Measurements from ENCODE around the gene SPI1. TPM values are rescaled to one million over a fixed set of nuclear protein-coding genes. Genes with fewer than 3 reads are reported as not detected.

Gene SPI1
- total RNA-seq, 1 donor from 2014 or later: not detected

GRCh38 chr11:47358731-47359051, 19.7 kb downstream of the SPI1 start:
- H3K27ac Mint-ChIP-seq: no peak overlapping the region
- DNase-seq (ENCODE audit: low spot score): no peak

GRCh38 chr11:47357985-47358730, 20.2 kb downstream of the SPI1 start:
- Mint-ChIP-seq H3K4me3 (no peak overlapping the region), H3K9me3 (no peaks in the 10 kb centered on the region), H3K4me1 (peaks cover 3% of the 10 kb centered on the region), H3K27ac (no peak overlapping the region), H3K36me3 (no peaks in the 10 kb centered on the region), H3K27me3 (ENCODE audit: insufficient read depth, low read depth) (peaks cover 2% of the 10 kb centered on the region)
- Histone ChIP-seq H3K79me2 (ENCODE audit: low read depth) (no peaks in the 10 kb centered on the region), H2AFZ (replicated peaks) (no peak overlapping the region), H3K4me1 (peaks cover 3% of the 10 kb centered on the region), H3K9me3 (ENCODE audit: low read depth) (no peaks in the 10 kb centered on the region), H3K36me3 (no peaks in the 10 kb centered on the region), H3K4me3 (no peak overlapping the region), H3K27ac (no peak overlapping the region), H3F3A (ENCODE audit: low read depth) (peaks cover 25% of the 10 kb centered on the region), H3K9ac (no peak overlapping the region), H3K27me3 (no peaks in the 10 kb centered on the region), H3K4me2 (no peak overlapping the region), H4K20me1 (ENCODE audit: low read depth) (no peaks in the 10 kb centered on the region)
- no peak for DNase-seq (ENCODE audit: low spot score)
- TF ChIP-seq CTCF (IDR thresholded peaks at IDR 0.05) (no peak), EZH2 (IDR thresholded peaks at IDR 0.05) (no peak), EZH2phosphoT487 (IDR thresholded peaks at IDR 0.05) (no peak)

More at GRCh38 chr11:47358731-47359051, 19.7 kb downstream of the SPI1 start:
- H3K9me3 ChIP-seq (ENCODE audit: low read depth): no peaks in the 10 kb centered on the region
- H3K9ac ChIP-seq: no peak overlapping the region
- no peak for TF ChIP-seq EZH2 (IDR thresholded peaks at IDR 0.05)
- TF ChIP-seq EZH2phosphoT487 (IDR thresholded peaks at IDR 0.05): no peak
- TF ChIP-seq CTCF (IDR thresholded peaks at IDR 0.05): no peak
- H3K36me3 Mint-ChIP-seq: no peaks in the 10 kb centered on the region
- no peaks in the 10 kb centered on the region for H4K20me1 ChIP-seq (ENCODE audit: low read depth)
- H3K4me1 ChIP-seq: peaks cover 3% of the 10 kb centered on the region
- H3K27me3 Mint-ChIP-seq (ENCODE audit: insufficient read depth, low read depth): peaks cover 2% of the 10 kb centered on the region
- no peak overlapping the region for H3K4me3 ChIP-seq
- H3K4me2 ChIP-seq: no peak overlapping the region
- H3K27me3 ChIP-seq: no peaks in the 10 kb centered on the region
- H3K4me1 Mint-ChIP-seq: peaks cover 3% of the 10 kb centered on the region
- no peak overlapping the region for H2AFZ ChIP-seq (replicated peaks)
- no peak overlapping the region for H3K4me3 Mint-ChIP-seq
- no peak overlapping the region for H3K27ac ChIP-seq
- no peaks in the 10 kb centered on the region for H3K79me2 ChIP-seq (ENCODE audit: low read depth)
- H3K36me3 ChIP-seq: no peaks in the 10 kb centered on the region
- H3K9me3 Mint-ChIP-seq: no peaks in the 10 kb centered on the region
- H3F3A ChIP-seq (ENCODE audit: low read depth): peaks cover 25% of the 10 kb centered on the region

- peaks cover 2% of the 10 kb centered on the region for H3K27me3 Mint-ChIP-seq (ENCODE audit: insufficient read depth, low read depth)
- Histone ChIP-seq H3K4me1 (peaks cover 3% of the 10 kb centered on the region), H3K4me3 (no peak overlapping the region), H3K9ac (no peak overlapping the region), H3K4me2 (no peak overlapping the region), H3F3A (ENCODE audit: low read depth) (peaks cover 25% of the 10 kb centered on the region), H3K9me3 (ENCODE audit: low read depth) (no peaks in the 10 kb centered on the region), H4K20me1 (ENCODE audit: low read depth) (no peaks in the 10 kb centered on the region), H3K27ac (no peak overlapping the region), H3K36me3 (no peaks in the 10 kb centered on the region), H3K27me3 (no peaks in the 10 kb centered on the region), H3K79me2 (ENCODE audit: low read depth) (no peaks in the 10 kb centered on the region), H2AFZ (replicated peaks) (no peak overlapping the region)
- H3K9me3 Mint-ChIP-seq: no peaks in the 10 kb centered on the region
- H3K4me3 Mint-ChIP-seq: no peak overlapping the region
- no peaks in the 10 kb centered on the region for H3K36me3 Mint-ChIP-seq
- H3K27ac Mint-ChIP-seq: no peak overlapping the region
- DNase-seq (ENCODE audit: low spot score): no peak
- TF ChIP-seq CTCF (IDR thresholded peaks at IDR 0.05) (no peak), EZH2phosphoT487 (IDR thresholded peaks at IDR 0.05) (no peak), EZH2 (IDR thresholded peaks at IDR 0.05) (no peak)
- H3K4me1 Mint-ChIP-seq: peaks cover 3% of the 10 kb centered on the region
Measured at GRCh38 chr11:47356998-47357329, 21.4 kb downstream of the SPI1 start.

All from neural progenitor cell (in vitro differentiated cells).